GM21360 (cell line): ENCODE data around the gene PPP2R2B.
A peak's percentile ranks its signal among the peaks of the same experiment; 100 is the strongest.

Experiments used
- ATAC-seq: cut with Tn5 transposase; IDR thresholded peaks from one replicate; pipeline ENCODE4 v1.9.1; 2021; ENCODE audit warnings: mild to moderate bottlenecking, moderate library complexity; ENCODE audit not compliant: unreplicated experiment

Gene PPP2R2B

DNA sequence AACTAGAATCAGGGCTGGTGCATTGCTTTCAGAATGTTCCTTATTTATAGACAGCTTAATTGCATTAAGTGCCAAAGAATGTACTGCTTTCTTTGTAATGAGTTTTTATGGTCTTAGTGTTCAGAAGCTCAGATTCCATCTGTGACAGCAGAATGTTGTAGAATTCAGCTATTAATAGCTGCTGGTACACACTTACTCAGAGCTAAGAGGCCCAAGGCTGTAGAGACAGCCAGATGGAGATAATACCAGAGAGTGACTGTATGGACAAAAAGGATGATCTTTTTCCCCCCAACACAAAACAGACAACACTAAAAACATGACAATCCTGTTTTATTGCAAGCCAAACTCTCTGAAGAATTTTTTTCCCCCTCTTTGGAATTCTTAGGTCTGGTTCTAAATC lies 50.2 kb downstream of the PPP2R2B start:
- no peak for ATAC-seq

DNA sequence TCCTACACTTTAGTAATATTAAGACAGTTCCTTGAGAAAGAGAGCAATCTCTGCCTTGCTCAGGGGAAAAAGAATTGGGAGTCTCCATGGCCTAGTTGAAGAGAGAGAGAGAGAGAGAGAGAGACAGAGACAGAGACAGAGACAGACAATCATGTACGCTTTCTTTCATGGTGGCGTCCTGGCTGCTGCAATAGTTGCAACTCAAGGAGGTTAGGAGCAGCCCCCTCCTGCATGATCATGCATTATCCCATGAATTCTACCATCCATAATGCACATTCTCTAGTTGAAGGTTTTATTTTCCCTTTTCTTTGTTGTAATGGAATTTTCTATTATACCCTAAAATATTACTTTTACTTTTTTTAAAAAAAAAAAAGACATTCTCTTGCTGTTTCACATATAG lies 50.7 kb downstream of the PPP2R2B start:
- ATAC-seq, result no peak

DNA sequence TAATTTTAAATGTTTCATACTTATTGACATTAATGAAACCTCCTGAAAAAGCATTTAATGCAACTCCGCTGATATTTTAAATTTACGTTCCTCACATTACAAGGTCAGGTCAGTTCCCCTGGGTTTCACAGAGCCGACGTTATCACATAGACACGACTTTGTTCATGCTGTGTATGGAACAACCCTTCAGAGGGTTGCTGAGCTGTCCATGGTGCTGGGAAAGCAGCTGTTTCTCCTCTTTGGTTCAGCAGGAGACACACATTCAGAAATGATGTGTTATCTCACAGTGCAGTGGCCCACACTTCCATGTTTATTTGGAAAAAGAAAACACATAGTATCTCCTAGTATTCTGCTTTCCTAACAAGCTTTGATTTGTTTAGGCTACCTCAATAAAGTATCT lies 53.5 kb downstream of the PPP2R2B start:
- ATAC-seq, result no peak

DNA sequence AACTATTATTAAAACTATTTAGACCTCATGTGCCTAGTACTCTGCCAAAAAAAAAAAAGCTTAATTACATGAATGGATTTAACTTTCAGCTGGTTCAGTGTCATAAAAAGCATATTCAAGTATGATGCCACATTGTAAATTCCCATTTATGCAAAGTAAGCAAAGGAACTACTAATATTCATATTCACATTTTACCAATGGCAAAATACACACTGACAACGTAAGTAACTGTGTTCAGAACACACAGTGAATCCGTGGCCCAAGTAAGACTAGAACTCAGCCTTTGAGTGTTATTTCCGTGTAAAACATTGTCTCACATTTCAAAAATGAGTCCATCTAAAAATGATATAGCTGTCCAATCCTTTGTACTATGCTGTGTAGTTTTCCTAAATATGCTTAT lies 56.8 kb downstream of the PPP2R2B start:
- ATAC-seq, result no peak

DNA sequence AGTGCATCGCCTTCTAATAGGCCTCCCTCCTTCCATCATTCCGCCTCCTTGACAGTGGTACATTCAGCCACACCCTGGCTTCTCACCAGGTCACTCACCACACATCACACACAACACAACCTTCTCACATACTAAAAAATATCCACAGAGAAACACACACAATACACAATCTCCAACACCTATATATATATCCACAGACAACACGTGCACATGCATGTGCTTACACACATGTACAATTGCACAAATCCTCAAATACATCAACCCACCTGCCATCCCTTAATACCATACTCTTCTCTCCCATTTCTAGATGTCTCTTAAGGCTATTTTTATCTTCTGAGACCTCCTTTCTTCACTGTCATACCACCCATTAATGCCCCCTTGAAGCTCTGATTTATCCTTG lies 57.6 kb downstream of the PPP2R2B start:
- no peak for ATAC-seq

DNA sequence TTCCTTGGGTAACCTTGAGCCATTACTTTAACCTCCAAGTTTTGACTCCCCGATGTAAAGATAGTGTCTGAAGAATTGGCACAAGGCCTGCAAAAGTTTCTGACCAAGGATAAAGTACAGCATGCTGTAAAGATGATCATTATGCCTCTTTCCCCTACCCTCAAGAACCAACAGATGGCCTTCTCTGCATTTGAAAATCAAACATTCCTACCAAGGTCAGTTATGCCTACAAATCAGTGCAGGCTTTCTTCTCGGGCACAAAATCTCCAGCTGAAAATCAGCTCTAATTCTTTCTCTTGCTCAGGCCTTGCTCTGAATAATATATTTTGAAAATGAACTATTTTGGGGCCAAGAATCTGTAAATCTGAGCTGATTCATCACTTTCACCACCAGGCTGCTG lies 59.7 kb downstream of the PPP2R2B start:
- ATAC-seq, result no peak

DNA sequence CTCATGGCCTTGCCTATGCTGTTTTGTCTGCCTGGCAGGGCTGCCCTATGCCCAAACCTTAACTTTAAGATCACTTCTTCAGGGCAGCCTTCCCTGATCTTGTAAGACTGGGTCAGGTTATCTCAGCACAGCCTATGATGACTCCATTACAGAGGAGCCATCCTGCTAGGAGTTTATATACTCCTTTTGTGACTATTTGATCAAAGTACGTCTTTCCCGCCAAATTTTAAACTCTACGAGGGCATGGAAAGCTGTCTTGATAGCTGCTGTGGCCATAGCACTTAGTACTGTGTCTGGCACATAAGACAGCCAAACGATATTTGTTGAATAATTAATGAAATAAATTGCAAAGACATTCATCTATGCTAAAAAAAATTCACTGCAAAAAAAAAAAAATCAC lies 60.6 kb downstream of the PPP2R2B start:
- no peak for ATAC-seq

DNA sequence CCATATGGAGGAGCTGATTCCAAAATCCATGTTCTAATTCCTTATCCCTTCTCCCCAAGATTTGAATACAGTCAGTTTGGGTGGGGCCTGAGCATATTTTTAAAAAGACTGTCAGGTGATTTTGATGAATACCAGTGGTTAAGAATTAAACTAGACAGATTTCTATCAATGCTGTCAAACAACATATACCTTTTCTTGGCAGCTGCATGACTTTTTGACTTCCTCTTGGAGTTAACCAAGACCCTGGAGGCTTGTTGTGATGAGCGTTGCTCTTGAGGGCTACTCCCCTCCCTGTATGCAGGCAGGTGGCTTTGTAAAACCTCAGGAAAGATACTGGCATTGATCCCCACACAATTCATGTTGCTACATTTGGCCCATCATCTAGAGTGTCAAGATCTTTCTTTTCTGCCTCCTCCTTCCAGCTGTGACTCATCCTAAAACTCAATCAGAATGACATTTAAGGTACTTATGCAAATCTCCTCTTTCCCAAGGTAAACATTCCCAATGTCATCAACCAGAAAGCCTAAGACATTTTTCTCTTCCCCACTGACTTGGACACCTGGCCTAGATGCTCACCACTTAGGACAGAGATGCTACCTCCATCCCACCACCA lies 61.7 kb downstream of the PPP2R2B start:
- ATAC-seq, result no peak

DNA sequence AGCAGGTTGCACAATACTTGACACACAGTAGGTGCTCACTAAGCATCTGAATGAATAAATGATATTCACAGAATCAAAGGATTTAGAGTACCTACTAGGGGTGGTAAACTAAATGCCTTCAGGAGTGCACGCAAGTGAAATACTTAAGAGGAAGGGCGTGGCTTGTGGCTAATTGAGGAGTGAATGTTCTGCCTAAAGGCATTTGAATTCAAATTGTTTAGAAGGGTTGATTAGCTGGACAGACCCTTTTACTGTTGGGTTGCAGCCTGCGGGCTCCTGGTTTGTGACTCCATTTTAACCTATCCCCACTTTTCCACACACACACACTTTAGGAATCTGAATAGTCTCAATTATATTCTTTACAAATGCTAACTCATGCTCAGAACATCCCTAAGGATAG lies 63.1 kb downstream of the PPP2R2B start:
- no peak for ATAC-seq

DNA sequence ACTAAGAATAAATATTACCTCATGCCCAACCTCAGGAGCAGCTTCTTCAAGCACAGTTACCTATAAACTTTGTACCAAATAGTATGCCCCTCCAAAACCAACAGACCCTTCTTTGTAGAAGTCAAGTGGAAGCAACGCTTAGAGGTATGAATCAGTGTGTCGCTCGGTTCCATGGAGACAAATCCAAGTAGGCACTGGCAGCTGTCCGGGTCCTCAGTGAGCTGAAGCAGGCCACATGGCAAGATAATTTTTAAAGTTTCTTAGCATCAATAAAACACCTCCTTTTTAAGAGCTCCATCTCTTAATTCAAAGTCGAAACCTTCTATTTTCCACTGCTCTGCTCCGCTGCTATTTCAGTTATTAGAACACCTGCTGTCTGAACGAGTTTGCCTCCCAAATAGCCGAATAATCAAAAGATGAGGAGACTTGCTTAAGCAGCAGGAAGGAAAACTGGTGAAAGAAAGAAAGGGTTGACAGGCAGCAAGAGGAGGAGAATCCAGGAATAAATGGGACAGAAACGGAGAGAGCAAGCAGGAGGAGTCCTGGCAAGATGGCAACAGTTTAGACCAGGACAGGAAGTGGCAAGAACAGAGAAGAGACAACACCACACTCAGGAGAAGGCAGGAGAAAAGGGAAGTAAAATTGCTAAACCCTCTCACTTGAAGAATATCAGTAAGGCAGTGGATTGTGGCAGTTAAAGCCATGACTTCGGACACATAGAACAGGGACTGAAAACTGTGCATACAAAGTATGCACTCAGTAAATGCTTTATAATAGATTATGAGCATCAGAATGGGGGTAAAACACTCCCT lies 65.0 kb downstream of the PPP2R2B start:
- ATAC-seq, result peak; percentile 87

DNA sequence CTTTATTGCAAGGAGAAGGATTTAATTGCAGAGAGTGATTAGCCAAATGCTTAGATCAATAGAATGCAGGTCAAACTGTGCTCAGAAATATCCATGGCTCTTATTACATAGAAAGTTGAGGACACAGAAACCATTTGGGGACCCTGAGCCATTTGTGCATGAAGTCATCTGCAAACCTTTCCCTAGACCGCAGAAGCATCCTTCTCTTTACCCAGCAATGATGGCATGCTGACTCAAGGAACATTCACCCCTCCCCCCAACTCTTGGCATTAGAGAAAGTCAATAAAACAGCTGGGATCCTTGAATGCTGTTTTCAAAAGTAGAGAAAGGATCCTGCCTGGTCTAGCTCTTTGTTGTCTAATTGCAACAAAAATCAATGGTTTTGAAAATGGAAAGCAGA lies 73.5 kb downstream of the PPP2R2B start:
- ATAC-seq, result no peak

DNA sequence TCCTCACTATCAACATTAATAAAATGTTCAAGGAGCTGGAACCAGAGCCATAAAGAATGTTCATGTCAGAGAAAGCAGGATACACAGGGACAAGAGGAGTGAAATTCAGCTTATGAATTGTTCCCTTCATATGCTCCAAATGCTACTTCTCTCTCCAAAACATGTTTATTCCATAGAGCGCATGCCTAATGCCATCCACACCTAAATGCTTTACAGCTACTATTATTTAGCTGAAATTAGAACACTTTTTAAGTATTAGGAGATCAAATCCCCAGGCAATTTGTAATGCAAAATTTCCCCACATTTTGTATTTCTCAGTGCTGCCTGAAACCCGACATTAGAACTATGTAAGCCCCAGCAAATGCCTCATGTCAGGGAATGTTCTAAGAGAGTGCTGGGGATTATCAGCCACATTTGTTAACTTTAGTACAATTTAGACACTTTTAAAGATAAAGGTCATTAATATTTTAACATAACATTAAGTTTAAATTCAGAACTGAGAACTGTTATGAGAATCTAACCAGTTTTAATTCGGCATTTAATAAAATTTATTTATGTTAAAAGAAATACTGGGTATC lies 75.5 kb downstream of the PPP2R2B start:
- ATAC-seq, result no peak

DNA sequence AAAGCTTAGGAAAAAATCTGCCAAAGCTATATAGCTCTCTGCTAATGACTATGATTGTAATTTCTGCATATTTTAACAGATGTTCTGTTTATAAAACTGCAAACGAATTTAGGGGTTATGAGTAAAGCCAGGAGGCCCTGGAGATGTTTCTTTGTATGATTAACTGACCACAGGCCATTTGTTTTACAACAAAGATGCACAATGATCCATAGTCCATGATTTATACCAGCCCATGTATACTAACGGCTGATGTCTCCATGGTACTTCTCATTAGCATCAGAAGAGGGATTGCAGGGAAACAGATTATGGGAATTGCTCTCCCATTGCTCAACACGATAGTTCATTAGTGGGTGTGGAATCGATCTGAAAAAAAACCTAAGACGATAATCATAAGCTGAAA lies 78.9 kb downstream of the PPP2R2B start:
- ATAC-seq, result no peak

DNA sequence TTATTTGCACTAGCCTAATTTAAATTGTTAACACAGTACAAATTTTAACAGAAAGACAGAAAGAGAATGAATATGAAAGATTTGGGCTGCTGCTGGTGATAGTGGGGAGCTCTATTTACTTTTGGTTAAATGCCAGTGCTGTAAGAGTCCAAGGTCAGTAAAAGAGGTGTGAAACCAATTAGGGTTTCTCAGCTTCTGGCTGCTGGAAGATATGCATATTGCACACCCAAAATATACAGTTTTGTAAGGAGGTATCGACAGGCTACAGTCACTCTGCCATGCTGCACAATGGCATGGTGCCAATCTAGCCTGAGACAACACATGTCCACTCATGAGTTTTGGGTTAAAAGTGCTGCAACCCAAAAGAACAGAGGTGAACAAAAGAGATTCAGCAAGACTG lies 79.3 kb downstream of the PPP2R2B start:
- no peak for ATAC-seq

DNA sequence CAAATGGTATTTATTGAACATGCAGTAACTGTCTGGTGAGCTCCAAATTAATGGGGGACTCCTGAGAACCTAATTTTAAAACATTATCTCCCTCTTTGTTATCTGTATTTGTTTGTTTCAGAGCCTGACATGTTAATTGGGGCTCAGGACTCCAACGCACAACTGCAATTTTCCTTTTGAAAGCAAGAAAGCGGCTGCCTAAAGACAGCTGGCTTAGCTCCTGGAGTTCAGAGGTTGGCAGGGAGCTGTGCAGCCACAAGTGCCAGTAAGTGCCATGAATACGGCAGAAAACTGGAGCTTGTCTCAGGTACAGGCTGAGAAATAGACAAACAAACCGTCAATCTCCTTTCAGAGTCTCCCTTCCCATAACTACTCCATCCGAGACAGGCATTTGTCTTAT lies 80.9 kb downstream of the PPP2R2B start:
- no peak for ATAC-seq

DNA sequence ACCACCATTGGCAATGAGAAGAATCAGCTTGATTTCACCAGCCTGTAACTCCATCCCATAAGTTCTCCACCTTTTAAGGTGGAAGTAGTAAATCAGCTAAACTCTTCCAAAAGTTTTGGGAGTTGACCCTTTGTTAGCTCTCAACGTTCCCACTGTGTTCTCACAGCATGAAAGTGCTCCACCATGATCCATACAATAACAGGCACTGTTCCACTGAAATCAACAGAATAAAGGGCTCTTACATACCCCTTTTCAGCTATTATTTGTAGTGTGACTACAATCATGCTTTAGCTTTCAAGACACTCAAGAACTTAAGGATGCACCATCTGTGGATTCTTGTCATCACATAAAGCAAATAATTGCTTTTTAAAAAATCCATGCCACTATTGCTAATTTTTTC lies 81.6 kb downstream of the PPP2R2B start:
- no peak for ATAC-seq

DNA sequence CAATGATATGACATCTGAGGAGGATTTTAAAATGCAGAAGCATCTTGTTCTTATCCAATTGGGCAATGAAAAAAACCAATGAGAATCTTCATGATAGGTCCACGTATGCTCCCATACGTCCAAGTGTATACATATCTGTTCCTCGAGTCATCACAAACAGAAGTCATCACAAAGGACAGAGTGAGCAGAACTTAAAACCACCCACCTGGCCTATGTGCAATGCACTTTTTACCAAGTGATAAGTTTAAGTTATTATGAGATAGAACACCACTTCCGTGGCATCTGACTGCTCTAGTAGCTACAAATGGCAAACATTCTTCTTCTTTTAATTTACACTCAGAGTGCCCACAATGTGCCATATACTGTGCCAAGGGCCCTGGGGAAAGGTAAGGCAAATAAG lies 82.4 kb downstream of the PPP2R2B start:
- no peak for ATAC-seq

DNA sequence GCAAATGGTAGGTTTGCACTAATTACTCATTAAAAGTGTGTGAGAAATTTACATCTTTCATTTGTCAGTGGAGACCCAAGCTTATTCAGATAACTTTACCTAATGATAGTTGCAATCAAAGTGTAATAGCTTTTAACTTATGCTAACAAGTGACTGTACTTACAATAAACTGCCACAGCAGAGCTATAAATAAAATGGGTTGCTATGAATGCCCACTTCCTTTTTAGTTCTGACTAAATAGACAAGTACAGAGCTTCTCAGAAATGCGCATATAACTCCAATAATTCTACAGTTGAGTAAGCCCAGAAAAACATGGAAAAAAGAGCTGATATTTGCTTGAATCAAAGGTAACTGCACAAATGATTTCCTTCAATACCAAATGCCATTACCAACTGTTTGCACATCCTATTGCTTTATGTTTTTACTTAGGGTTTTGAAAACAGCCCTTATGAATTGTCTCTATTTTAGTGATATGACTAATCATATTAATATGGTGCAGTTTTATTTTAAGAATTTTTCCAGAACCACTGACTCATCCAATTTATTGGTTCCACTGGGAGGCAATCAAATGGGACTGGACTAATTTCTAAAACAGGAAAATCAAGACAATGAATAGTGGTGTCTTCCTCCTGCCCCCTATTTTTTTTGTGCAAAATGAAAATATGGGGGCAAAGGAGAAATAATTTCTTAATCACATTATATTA lies 84.1 kb downstream of the PPP2R2B start:
- no peak for ATAC-seq

DNA sequence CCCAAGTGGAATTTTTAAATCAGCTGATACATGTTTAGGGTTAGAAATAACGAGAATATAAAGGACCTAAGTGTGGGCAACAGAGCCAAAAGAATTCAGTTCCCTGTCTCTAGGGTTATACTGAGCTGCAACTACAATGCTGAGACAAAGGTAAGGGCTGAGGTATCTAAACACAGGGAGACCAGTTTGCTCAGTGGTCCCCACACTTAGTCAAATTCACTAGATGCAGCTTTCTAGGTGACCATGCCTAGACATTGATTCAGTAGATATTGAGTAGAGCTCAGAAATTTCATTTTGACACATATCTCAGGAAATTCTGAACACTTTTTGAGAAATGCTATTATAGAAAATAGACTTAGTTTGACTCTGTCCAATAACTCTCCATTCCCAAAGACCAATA lies 84.8 kb downstream of the PPP2R2B start:
- ATAC-seq, result no peak

DNA sequence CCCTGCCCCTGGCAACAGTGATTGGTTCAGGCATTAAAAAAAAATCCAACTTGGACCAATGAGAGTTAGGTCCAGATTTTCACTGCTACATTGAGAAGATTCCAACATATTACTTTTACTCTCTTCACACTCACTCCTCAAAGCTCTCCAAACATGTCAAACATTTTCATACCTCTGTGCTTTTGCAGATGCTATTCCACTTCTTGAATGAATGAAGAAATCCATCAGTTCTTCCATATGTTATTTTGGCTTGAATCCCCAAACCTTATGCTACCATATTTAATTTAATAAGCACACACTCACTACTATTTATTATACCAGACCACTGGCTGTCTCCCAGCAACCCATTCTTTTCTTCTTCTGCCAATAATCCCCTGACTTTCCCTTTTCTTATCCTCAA lies 87.1 kb downstream of the PPP2R2B start:
- no peak for ATAC-seq

DNA sequence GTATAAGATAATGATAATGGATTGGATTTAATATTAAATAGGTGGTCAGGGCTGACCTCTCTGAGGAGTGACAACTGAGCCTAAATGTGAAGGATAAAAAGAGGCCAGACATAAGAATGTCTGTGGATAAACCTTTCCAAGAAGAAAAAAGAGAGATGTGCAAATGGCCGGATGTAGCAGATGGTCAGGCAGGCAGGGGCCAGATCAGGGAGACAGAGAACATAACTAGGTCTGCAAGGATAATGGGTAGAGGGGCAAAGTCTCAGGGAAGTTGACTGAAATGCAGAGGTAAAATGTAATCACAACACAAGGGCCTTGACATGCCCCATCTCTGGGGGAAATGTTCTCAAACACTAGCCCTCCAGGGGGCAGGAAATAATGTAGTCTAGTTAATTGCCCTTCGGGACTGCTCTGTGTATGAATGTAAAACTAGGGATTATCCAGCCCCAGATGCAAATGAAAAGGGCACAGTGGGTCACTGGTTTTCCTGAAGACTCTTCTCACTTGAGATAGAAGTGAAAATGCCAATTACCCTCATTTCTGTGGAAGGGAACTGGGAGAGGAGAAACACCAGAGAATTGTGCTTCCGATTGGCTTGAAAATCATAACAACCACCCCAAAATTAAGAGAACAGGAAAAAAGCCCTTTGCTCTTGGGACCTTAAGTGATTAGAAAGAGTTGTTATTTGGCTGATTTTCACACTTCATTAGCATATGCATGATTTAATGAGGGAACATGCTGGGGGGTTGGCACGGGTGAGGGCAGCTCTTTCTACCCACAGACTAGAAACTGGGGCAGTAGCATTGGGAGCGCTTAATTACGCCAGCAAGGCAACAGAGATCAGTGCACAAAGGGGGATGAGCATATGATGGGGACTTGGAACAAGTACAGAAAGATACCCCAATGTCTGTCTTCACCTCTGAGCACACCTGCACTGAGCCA lies 88.6 kb downstream of the PPP2R2B start:
- ATAC-seq, result no peak
